Stimulated activated CD4-positive, alpha-beta T cell treated with anti-CD3 and anti-CD28 coated beads, Interleukin-12 subunit alpha, Interleukin-12 subunit beta, amount 100 ng/mL, for 24 hours (primary cell): ENCODE results near the gene DECR2.
A peak's percentile ranks its signal among the peaks of the same experiment; 100 is the strongest.
"Not testable (repeated sequence)": the region's sequence is repeated elsewhere in the genome, so short reads cannot be mapped to it uniquely, and the experiment has no call there.

Experiments
- DNase-seq, 2 experiments: peaks; one replicate each; pipeline ENCODE4 v3.0.0-alpha.2; 2020; ENCODE audit warnings: low read depth in 2 of 2

DECR2 gene

DNA sequence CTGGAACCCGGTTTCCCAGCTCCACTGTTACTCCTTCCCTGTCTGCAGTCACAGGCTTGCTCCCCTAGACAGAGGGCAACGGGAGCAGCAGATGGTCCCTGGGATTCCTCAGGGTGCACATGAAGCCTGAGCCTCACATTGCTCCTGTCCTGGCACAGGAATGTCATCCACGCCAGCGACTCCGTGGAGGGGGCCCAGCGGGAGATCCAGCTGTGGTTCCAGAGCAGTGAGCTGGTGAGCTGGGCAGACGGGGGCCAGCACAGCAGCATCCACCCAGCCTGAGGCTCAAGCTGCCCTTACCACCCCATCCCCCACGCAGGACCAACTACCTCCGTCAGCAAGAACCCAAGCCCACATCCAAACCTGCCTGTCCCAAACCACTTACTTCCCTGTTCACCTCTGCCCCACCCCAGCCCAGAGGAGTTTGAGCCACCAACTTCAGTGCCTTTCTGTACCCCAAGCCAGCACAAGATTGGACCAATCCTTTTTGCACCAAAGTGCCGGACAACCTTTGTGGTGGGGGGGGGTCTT is 1.6 kb upstream of the DECR2 start:
- no peak for DNase-seq

GRCh38 chr16:404971-405486 is 3.3 kb downstream of the DECR2 start:
- DNase-seq = no peak

- no peak for DNase-seq
These were observed 4.1 kb downstream of the DECR2 start for GRCh38 chr16:405548-406506.

GRCh38 chr16:407253-407652 is 5.6 kb downstream of the DECR2 start:
- DNase-seq = no peak

DNA sequence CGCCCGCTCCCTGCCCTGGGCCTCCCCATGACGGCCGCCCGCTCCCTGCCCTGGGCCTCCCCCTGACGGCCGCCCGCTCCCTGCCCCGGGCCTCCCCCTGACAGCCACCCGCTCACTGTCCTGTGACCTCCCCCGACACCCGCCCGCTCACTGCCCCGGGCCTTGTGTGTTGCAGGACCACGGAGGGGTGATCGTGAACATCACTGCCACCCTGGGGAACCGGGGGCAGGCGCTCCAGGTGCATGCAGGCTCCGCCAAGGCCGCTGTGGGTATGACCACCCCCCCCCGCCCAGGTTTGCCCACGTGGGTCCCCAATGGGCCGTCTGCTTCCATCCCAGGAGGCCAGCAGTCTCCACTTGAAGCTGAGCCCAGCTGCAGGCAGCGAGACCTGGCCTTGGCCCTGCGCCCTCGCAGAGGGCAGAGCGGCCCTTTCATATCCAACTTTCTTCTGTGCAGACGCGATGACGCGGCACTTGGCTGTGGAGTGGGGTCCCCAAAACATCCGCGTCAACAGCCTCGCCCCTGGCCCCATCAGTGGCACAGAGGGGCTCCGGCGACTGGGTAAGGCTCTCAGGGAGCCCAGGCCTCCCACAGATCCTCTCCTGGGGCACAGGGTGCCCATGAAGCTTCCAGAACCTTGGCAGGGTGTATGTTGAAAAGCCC is 9.0 kb downstream of the DECR2 start:
- no peak for DNase-seq

GRCh38 chr16:411576-412265 is 10.0 kb downstream of the DECR2 start:
- no peak for DNase-seq

- no peak for DNase-seq
These were observed 12.9 kb downstream of the DECR2 start for GRCh38 chr16:414395-415169.

DNA sequence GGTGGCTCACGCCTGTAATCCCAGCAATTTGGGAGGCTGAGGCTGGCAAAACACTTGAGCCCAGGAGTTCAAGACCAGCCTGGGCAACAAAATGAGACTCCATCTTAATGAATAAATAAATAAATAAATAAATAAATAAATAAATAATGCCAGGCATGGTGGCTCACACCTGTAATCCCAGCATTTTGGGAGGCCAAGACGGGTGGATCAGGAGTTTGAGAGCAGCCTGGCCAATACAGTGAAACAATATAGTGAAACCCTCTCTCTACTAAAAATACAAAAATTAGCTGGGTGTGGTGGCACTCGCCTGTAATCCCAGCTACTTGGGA is 13.4 kb downstream of the DECR2 start:
- not testable (repeated sequence) for DNase-seq

DNA sequence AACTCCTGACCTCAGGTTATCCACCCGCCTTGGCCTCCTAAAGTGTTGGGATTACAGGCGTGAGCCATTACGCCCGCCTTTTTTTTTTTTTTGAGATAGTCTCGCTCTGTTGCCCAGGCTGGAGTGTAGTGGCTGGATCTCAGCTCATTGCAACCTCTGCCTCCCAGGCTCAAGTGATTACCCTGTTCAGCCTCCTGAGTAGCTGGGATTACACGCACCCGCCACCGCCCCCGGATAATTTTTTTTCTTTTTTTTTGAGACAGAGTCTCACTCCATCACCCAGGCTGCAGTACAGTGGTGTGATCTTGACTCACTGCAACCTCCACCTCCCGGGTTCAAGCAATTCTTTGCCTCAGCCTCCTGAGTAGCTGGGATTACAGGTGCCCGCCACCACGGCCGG is 20.5 kb downstream of the DECR2 start:
- not testable (repeated sequence) for DNase-seq

GRCh38 chr16:424033-424622 is 22.4 kb downstream of the DECR2 start:
- DNase-seq = no peak

DNA sequence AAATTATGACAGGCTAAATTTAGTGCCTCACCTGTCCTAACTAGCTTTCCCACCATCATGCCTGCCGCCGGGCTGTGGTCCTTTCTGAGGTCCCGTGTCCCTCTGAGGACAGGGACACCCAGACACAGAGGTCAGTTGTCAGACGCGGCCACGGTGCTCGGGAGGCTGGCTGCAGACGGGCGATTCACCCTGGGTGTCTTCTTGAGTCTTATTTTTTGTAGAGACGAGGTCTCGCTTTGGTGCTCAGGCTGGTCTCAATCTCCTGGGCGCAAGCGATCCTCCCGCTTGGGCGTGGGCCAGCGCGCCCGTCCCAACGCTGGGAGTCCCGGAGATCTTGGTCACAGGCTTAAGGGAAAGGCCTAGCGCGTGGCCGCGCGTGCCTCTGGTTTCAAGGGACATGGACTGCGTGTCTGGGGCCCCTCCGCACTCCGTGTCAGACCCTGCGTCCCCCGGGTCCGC is 23.0 kb downstream of the DECR2 start:
- no peak for DNase-seq

DNA sequence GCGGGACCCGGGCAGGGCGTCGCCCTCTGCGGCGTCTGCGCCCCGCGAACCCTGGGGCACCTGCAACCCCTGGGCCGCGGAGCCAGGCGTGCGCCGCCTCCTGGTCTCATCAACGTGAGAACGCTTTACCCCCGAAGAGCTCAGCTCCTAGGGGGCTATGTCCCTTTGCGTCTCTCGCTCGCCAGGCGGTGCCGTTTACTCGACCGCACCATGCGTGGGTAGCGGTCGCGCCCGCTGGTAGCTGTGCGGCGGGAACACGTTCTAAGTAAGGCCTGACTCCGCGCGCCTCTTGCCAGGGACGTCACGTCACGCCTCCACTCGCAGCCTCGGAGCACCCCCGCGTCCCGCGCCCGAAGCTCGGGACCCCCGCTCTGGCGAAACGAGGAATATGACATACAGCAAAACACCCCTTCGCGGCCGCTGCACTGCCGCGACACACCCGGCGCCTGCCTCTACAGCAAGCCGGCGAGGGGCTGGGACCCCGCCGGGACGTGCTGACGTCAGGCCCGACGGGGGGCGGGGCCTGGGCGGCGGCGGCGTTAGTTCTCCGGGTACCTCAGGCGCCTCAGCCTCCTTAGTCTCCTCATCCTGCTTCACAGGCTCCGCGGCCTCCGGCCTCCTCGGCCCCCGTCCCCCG is 23.5 kb downstream of the DECR2 start, which contains the start of gene RAB11FIP3:
Gene RAB11FIP3 (plus strand): TSS at position 568 of the 637 bp plus-strand sequence. CDS start 358 bp downstream, outside the sequence.
- peak; percentile 67 to 83 for DNase-seq

DNA sequence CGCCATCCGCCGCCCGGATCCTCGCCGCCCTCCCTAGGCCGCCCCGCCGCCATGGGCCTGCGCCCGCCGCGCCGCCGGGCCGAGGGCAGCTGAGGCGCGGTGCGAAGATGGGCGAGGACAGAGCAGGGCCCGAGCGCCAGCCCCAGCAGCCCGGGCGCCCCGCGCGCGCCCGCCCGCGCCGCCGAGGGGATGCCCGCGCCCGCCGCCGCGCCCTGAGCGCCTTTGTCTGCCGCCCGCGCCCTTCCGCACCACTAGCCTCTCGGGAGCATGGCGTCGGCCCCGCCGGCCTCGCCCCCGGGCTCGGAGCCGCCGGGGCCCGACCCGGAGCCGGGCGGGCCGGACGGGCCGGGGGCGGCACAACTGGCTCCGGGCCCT is 24.0 kb downstream of the DECR2 start:
- no peak for DNase-seq

DNA sequence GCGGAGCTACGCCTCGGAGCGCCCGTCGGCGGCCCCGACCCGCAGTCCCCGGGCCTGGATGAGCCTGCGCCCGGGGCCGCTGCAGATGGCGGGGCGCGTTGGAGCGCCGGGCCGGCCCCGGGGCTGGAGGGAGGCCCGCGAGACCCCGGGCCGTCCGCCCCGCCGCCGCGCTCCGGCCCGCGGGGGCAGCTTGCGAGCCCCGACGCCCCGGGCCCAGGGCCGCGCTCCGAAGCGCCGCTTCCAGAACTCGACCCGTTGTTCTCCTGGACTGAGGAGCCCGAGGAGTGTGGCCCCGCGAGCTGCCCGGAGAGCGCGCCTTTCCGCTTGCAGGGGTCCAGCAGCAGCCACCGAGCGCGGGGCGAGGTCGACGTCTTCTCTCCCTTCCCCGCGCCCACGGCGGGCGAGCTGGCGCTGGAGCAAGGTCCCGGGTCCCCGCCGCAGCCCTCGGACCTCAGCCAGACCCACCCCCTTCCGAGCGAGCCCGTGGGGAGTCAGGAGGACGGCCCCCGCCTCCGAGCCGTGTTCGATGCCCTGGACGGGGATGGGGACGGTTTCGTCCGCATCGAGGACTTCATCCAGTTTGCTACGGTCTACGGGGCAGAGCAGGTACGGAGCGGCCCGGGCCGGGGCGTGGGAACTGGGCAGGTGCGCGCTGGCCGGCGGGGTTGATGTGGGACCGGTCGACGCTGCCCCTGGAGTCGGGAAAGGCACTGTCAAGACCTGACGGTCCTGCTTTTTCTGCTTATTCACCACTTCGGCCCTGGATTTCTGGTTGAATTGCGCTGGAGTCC is 24.6 kb downstream of the DECR2 start:
- DNase-seq = peak in 1 of 2 experiments; percentile 2

- peak in 1 of 2 experiments; percentile 4 for DNase-seq
These were observed 25.2 kb downstream of the DECR2 start for GRCh38 chr16:426906-427249.

- no peak for DNase-seq
These were observed 25.6 kb downstream of the DECR2 start for GRCh38 chr16:427250-427649.

- DNase-seq = no peak
These were observed 29.2 kb downstream of the DECR2 start for GRCh38 chr16:430904-431303.

- no peak for DNase-seq
These were observed 38.9 kb downstream of the DECR2 start for GRCh38 chr16:440627-441026.

DNA sequence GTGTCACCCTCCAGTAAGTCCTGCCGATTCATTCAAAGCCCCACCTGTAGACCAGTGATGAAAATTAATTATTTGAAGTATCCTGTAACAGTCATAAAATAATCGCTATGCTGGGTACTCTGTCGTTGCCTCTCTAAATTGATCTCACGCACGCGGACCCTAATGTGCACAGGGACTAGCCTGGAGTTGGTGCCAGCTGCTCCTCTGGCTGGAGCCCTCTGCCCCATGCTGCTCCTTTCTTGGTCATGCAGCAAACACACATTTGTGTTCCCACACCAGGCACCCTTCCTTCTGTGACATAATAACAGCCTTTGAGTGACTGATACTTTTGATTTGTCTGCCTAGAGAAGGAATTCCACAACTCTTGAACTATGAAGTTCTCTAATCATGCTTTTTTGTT is 39.8 kb downstream of the DECR2 start:
- DNase-seq = no peak
